LHCN-M2 (cell line): ENCODE results near the gene ARSG. TPM values are rescaled to one million over a fixed set of nuclear protein-coding genes. Genes with fewer than 3 reads are reported as not detected.

Experiments
- DNase-seq: peaks from one replicate; pipeline ENCODE4 v3.0.0-alpha.2; 2012; ENCODE audit warnings: low read depth
- total RNA-seq: library from RNA; depleted of rRNA; stranded (reverse); fragments of >200 nt; gene quantifications from 2 replicates; pipeline ENCODE4 v1.2.3, GENCODE V29; 2014

ARSG gene
- total RNA-seq, 1 experiment from 2014 or later: 3.2 TPM

DNA sequence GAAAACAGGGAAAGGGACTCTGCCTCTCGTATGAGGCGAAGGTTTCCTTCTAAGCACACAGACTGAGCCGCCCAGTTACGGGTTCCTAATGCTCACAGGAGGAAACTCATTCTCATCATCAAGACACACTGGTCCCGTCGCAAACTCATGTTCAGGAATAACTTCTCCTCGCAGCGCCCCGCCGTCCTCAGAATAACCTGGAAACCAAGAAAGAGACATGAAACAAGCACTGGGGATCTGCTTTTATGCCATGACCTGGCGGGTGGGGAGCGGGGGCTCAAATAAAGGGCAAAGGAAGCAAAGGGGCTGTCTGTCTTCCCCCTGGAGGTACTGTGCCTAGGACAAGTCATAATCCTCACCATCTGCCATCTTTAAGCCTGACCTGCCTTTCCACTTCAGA is 134.7 kb downstream of the ARSG start:
- DNase-seq: no peak

DNA sequence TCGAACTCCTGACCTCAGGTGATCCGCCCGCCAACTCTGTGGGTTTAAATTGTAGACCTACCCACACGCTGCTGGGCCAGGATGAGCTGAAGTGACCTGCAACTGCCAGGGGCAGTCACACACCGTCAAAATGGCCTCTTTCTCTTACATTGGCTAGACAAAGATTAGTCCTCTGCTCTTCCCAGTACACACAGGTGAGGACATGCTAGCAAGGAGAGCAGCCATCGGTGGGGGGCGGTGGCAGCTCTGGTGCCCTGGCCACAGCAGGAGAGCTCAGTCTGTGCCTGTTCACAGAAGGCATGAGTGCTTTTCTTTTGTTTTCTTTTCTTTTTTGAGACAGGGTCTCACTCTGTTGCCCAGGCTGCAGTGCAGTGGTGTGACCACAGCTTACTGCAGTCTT is 136.3 kb downstream of the ARSG start:
- no peak for DNase-seq

DNA sequence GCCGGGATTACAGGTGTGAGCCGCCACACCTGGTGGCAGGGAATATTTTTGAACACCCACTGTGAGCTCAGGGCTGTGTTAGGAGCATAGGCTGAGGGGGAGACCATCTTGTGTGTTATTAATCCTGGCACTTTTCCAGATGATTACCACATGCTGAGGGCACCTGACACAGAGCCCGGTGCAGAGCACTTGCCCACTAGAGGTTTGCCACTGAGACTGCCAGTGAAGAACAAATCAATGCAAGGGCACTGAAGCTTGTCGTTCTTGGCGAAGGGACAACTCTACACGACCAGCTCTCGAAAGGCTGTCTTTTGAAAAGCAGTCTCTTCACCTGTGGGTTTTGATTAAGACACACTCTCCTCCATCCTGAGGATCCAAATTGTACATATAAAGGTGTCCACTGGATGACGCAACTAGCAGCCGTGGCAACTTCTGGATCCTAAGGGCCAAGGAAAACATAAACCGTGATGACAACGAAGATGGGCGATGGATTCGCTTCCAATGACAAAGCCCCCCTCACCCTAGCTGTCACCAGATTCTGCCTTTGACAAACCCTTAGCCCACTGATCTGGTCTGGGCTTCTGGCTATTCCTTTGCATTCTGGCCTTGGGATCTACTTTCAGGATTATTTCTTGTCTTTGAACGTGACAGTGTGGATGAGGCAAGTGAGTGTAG is 137.3 kb downstream of the ARSG start:
- no peak for DNase-seq

DNA sequence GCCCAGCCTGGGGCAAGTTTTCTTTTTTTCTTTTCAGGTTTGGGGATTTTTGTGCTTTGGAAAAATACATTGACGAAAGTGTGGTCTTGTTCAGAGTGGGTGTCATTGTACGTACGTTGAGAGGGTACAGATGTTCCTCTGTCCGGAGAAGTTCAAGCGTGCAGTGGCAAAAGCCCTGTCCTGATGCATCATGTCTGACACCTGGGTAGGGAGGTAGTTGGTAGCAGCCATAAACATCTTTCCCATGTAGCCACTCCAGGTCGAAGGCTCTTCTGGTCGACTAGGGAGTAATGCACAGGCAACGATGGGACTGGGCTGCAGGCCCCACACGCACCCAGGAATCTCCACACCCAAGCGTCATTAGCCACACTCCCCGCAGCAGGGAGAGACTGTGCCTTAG is 138.6 kb downstream of the ARSG start:
- DNase-seq: no peak

DNA sequence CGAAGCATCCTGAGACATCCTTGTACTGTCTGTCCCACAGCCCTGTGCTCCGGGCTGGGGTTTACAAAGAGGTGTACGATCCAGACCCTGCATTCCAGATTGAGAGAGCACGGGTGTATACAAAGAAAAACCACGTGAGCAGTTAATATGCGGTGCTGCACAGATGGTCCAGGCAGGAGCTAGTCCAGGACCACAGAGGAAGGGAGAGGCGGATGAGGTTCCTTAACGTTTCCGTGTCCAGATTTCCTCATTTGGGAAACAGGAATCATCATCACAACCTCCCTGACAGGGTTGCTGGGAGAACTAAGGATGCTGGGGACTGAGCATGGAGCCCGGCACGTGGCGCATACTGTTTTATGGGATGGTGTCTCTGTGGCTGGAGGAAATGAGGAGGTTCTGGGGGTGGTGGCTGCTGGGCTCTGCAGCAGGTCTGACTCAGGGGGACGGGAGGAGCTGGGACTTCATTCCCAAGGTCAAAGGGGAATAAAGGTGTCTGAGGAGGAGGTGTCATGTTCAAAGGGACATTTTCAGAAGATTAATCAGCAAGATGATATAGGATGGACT is 139.8 kb downstream of the ARSG start:
- DNase-seq: no peak

DNA sequence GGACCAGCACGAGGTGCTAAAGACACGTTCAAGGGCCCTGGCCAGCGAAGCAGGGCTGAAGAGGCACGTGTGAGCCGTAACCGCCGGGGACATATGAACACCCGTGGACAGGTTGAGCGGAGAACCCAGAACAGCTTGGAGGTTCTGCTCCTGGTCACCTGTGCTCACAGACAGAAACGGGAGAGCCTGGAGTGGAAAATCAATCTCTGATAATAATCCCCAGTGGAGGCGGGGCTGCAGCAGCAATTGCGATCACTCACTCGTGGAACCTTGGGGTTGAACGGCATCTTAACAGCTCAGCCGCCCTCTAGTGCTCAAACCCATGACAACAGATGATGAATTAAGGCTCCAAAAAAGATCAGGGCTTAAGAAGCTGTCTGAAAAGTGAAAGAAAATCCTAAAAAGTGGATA is 140.4 kb downstream of the ARSG start:
- DNase-seq: no peak

DNA sequence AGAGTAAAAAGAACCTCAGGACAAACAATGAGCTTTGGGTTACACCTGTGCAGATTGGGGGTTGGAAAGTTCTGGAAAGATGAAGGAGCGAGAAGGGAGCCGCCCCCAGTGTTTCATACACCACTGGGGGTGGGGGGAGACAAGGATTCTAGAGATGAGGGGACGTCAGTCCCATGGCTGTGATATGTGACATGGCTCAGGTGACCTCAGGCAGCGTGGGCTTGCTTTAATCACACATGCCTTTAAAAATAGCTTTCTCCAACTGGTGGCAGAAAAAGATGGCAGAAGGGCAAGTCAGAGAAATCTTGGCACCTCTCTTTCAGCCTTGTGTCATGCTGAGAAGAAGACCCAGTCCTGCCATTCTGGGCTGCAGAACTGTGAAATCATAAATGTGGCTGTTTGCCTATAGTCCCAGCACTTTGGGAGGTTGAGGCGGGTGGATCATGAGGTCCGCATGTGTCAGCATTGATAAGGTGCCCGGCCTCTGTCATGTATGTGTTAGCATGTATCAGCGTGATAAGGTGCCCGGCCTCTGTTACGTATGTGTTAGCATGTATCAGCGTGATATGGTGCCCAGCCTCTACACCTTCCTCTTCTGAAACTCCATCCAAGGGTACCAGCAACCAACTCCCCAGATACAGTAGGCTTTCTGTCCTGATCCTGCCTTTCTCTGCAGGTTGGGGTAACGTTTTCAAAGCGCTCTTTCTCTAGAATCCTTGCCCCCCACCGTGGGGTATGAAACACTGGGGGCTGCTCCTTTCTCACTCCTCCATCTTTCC is 141.0 kb downstream of the ARSG start:
- DNase-seq: no peak

DNA sequence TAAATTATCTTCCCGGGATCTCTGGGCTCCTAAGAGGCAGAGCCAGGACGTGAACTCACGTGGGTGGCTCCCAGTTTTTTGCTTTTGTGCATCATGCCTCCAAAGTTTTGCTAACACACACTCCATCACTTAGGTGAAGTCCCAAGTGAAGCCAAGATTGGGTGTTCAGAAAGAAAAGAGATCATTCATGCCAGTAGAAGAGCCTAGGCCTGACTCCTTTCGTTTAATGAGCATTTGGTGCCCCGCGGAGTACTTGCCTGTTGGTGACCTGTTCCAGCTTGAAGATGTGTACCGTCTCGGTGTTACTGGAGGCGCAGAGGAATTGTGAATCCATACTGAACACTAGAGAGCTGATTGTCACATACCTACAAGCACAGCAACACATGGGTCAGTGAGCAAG is 141.9 kb downstream of the ARSG start:
- no peak for DNase-seq

DNA sequence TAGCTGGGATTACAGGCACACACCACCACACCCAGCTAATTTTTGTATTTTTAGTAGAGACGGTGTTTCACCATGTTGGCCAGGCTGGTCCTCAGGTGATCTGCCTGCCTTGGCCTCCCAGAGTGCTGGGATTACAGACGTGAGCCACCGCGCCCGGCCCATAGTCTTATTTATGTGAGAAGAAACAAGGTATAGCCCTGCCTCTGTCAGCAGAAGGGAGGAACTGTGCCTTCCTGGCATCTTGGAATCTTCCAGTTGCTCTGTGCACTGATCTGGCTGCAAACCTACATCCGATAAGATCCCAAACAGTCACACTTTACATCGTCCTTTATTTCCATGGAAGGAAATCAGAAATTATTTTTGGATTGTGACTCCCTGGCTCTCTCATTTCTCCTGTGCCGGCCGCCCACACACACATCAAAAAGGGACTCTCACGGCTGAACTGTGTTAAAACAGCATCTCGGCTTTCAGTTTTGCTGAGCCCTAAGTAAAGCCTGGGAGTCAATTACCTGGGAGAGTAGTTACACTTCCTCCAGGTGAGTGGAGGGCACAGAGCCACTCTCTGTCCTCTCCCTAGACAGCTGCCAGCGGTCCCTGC is 142.7 kb downstream of the ARSG start:
- no peak for DNase-seq

DNA sequence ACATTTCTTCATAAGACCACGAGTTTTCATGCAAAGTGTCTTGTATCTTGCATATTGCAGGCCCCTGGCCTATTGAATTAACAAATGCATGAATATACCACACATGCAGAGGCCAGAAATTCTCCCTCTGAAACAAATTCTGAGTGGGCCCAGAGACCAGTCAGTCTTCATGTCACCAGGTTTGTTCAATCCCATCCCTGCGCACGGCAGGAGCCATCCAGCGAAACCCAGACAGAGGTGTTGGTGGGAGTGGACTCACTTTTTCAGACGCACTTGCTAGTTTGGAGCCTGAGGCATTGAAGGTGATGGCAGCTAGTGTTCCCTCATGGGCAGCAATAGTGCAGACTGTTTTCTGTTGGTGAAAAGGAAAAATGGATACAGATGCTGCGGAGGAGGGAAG is 144.1 kb downstream of the ARSG start:
- no peak for DNase-seq

DNA sequence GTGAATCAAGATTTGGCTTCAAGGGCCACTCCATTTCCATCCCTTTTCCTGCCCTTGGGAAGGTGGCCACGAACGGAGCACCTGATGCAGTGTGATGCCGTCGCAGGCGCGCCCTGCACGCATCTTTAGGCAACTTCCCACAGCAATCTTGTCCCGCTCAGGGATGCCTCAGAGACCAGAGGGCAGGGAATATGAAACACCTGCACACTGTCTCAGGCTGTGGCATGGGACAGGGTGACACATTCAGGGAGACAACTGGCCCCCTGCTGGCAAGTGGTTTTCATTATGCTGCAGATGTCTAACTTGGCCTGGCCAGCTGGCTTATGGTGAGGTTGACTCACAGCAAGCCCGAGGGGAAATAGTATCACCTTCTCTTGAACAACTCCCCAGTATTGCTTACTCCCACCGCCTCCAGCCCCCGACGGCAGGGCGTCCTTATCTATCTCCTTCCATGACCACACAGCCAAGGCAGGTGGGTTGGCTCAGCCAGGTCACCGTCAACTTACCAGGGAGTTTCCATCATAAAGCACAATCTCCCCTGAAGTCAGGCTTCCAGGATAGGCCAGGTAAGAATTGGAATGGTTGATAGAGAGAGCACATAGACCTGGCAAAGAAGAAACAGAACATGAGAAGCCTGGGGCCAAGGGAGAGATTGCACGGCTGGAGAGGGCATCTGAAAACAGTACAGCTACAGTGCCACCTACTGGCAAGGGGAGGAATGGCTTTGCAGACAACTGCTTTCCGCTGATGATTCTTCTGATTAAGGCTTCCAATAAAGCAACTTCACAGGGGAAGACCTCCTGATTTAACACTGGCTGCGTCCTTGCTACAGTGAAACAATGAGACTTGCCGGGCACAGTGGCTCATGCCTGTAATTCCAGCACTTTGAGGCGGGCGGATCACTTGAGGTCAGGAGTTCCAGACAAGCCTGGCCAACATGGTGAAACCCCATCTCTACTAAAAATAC is 144.9 kb downstream of the ARSG start:
- DNase-seq: peak; percentile 63

DNA sequence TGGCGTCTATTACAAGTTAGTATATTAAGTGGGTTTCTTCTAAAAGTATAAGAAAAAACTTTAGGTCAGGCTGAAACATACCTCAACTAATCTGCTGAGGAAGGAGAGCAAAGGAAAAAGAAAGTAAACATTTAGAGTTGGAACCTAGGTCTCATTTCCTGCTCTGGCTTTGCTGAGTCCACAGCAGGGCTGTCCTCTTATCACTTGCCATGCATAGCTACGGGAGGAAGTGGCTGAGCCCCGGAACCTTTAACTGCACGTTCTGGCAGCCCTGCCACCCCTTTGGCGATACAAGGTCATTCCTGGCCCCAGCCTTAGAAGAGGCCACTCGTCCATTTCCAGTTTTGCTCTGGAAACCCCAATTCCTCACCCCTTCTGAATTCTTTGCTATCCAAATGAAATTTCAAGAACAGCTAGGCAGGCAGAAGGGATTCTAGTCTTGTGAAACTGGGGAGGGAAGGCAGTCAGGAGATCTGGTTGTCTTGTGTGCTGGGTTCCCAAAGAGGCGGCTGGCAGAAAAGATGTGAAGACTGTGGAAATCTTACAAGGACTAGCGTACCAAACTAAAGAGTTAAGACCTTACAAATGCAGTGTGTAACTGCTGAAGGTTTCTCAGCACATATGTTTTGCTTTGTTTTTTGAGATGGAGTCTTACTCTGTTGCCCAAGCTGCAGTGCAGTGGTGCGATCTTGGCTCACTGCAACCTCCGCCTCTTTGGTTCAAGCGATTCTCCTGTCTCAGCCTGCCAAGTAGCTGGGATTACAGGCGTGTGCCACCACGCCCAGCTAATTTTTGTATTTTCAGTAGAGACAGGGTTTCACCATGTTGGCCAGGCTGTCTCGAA is 146.9 kb downstream of the ARSG start:
- no peak for DNase-seq

DNA sequence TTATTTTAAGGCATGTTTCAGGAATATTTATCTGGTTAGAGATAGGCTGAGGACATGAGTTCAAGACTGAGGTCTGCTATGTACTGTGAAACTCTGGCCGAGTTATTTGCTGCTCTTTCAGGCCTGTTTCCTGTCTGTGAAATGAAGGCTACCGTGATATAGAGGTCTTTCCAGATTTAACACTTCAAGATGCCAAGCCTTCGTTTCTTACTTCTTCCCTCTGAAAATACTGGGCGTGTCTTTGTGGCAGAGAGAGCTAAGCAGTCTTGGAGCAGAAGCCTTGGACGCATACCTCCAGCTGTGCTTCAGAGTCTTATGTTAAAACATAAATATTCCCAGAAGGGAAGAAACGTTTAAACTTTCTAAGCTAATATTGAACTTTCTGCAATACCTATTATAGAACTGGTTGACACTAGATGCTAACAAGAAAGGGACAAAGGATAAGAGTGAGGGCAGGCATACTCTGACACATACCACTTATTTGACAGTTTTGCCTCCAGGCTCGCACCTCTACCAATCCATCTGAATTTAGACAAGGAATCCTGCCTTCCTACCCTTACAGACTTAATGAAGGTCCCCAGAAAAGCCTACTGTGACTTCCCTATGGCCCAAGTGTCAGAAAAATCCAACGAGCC is 148.5 kb downstream of the ARSG start:
- DNase-seq: no peak

DNA sequence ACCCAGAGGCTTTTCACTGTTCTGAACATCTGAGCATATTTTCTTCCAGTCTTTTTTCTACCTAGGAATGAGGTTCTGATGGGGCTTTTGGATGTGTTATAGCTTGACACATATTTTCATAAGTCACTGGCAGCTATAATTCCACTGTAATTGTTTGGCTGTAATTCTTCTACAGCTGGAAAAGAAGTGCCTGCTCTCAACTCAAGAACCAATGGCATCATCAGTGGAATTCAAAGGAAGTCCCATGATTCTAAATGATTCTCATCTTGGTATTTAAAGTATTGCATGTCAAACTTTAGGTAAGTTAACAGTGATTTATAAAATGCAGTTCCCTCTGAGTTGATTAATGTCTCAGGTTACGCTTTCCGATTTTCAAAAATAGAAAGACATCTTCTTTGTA is 149.2 kb downstream of the ARSG start:
- DNase-seq: no peak

DNA sequence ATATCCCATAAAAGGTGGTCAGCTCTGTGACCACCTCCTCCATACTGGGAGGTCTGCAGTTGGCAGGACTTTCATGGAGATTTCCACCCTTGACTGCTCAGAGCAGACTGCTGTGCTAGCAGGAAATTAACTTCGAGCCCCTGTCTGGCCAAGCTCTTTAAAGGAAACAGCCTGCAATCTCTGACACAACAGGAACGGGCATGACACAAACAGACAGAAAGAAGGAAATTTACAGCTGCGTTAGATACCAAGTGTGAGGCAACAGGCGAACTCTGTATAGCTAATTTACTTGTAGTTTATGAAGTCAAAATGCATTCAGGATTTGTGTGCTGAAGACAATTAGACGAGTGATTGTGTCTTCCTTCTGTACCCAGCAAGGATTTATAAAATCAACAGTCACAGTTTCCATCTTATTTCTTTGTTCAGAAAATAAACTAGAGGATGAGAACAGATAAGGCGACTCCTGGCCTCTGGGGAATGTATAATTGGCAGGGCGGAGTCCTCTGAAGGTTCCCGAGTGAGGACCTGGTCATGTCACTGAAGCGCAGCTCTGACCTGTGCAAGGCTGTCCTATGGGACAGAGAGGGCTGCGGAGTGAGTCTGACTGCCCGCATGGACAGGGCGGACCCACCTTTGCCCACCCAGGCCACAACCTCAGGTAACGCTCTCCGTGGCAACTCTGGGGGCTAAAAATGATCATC is 149.9 kb downstream of the ARSG start:
- DNase-seq: no peak

DNA sequence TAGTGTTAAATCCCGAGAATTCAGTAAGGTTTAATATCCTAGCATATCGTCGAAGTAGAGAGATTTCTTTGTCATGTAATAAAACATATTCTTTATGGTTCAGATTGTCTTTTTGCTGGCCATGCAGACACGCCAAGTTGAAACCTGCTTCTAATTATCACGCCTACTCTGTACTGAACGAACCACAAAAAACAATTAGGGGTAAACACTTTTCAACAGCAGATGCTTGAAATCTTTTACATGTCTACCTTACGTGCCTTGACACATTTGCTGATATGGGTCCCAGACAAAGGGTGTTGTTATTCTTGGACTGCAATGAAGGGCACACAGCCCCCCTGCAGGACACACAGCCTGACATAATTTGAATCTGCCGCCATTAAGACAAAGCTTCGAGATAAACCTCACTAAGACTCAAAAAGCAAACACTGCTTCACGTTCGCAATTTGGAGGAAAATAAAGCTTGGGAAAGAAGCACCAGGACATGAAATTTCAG is 152.7 kb downstream of the ARSG start:
- no peak for DNase-seq

DNA sequence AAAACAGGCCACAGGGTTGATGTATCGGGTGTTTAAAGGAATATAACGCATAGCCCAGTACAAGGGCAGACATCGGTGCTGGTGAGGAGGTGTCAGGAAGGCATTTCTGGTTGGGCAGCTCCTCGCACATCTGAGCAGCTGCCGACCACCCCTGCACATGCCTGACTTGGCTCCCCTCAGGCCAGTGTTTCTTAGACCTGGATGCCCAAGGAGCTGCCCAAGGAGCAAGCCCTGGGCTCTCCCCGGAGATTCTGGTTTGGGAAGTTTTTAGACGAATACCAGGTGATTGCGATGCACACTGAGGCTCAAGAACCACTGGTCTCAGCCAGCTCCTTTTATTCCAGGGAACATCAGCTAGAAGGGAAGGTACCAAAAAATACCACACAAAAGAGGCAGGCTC is 154.4 kb downstream of the ARSG start:
- no peak for DNase-seq

DNA sequence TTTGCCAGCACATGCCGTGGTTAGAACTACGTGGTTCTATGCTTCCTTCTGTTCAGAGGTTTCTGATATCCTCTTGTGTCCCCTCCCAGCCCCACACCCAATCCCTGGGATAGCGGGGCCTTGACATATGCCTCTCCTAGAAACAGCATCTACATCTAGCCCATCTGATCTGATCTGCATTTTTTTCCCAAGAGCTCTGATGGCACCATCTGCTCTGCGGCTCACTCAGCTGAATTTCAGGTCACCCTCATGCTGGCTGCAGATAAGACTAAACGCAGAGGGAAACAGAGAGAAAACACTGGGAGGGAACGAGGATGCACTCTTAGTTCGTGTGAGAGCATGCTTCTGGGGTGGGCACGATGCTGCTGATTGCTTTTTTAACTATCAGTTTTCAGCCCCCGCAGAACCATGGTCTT is 155.3 kb downstream of the ARSG start:
- DNase-seq: no peak
